ENCODE results near the gene MGST2.

The MGST2 gene

DNA sequence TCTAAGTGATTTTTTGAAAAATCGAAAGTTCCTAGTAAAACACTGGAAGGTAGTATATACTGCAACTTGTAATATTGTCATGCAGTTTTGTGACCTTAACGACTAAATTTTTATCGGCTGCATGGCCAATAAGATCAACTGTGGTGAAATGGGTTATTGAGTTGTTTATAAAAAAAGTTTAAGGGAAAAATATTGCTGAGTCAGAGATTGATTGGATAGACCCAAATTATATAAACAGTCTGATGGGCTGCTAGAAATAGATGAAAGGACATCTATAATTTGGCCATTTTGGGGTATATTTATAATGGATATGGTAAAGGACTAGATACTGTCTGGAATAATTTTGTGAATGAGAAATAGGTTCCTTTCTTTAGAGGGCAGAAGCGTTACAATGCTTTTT is 56.2 kb downstream of the MGST2 start:
- Histone ChIP-seq H3K9me3 (ENCODE audit: control insufficient read depth, low read length) (no peaks in the 10 kb centered on the region), H3K9ac (ENCODE audit: low read length) (no peak overlapping the region), H3K27me3 (ENCODE audit: control insufficient read depth, insufficient read depth, low read length) (no peaks in the 10 kb centered on the region), H3K4me3 (ENCODE audit: low read length) (no peak overlapping the region), H3K4me1 (ENCODE audit: control insufficient read depth, insufficient read depth, low read length) (no peaks in the 10 kb centered on the region), H3K36me3 (ENCODE audit: control insufficient read depth, insufficient read depth, low read length) (no peaks in the 10 kb centered on the region)

DNA sequence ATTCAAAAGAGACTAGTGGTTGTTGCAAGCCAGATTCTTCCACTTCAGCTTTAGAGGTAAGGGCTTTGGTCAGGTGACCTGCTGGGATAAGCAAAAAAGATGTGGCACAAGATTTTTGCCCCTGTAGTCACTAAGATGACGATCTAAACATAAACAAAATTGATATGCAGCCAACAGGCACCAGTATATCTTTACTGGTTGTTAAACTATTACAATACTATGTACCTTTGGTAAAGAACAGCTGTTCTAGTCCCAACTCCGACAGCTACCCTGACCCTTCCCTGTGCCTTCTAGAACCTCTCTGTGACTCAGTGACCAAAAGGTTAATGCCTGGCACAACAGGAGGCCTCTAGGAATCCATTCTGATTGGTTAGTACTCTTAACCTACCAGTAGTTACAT is 59.6 kb downstream of the MGST2 start:
- Histone ChIP-seq H3K9me3 (ENCODE audit: control insufficient read depth, low read length) (no peaks in the 10 kb centered on the region), H3K9ac (ENCODE audit: low read length) (no peak overlapping the region), H3K36me3 (ENCODE audit: control insufficient read depth, insufficient read depth, low read length) (no peaks in the 10 kb centered on the region), H3K4me1 (ENCODE audit: control insufficient read depth, insufficient read depth, low read length) (peaks cover 14% of the 10 kb centered on the region), H3K4me3 (ENCODE audit: low read length) (no peak overlapping the region), H3K27me3 (ENCODE audit: control insufficient read depth, insufficient read depth, low read length) (no peaks in the 10 kb centered on the region)

DNA sequence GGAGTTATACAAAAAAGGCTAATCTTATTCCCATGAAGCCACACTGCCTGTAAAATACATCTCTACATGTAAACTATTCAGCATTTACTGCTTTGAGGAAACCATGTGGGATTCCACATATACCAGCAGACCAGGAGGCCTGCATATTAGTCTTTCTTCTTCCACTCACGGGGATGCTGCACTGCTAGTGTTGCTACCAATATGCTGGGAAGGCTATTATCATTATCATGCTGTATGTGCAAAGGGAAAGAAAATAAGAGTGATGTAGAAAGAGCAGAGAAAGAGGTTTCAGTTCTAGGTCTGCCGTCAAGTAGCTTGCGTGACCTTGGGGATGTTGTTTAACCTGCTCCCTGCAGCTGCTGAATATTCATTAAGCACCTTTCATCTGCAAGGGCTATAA is 61.0 kb downstream of the MGST2 start:
- Histone ChIP-seq H3K4me3 (ENCODE audit: low read length) (no peak overlapping the region), H3K27me3 (ENCODE audit: control insufficient read depth, insufficient read depth, low read length) (no peaks in the 10 kb centered on the region), H3K9ac (ENCODE audit: low read length) (no peak overlapping the region), H3K4me1 (ENCODE audit: control insufficient read depth, insufficient read depth, low read length) (peaks cover 14% of the 10 kb centered on the region), H3K36me3 (ENCODE audit: control insufficient read depth, insufficient read depth, low read length) (no peaks in the 10 kb centered on the region), H3K9me3 (ENCODE audit: control insufficient read depth, low read length) (no peaks in the 10 kb centered on the region)

DNA sequence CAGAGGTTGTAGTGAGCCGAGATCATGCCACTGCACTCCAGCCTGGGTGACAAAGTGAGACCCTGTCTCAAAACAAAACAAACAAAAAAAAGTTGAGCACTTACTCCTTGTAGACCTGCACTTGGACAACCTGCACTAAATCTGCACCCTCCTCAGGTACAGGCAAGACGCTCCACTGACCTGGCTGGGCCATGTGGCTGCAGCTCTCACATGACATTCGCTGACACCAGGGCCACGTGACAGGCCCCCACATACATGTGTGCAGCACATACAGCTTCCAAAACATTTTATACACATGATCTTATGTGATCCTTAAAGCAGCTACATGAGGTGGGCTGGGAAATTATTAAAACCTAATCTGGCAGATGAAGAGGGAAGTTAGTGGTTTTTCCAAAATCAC is 62.5 kb downstream of the MGST2 start:
- no peaks in the 10 kb centered on the region for H3K36me3 ChIP-seq (ENCODE audit: control insufficient read depth, insufficient read depth, low read length)
- no peaks in the 10 kb centered on the region for H3K9me3 ChIP-seq (ENCODE audit: control insufficient read depth, low read length)

DNA sequence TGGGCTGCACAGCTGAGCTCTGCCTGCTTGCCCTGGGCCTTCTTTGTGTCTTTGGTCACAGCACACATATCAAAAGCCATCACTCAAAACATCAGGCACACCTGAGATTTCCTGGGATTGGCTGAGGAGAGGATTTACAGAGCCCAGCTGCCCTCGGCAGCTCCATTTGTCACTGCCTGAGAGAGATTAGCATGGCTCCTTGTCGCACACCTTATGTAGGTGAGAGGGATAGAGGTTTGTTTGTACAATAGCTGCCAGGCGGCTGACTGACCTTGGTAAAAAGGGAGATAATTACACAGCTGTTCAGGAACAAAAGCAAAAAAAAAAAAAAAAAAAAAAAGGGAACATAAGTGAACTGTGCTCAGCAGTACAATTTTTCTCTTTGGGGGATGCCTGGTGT is 63.2 kb downstream of the MGST2 start:
- Histone ChIP-seq H3K36me3 (ENCODE audit: control insufficient read depth, insufficient read depth, low read length) (no peaks in the 10 kb centered on the region), H3K9ac (ENCODE audit: low read length) (no peak overlapping the region), H3K27me3 (ENCODE audit: control insufficient read depth, insufficient read depth, low read length) (no peaks in the 10 kb centered on the region), H3K4me3 (ENCODE audit: low read length) (no peak overlapping the region), H3K9me3 (ENCODE audit: control insufficient read depth, low read length) (no peaks in the 10 kb centered on the region), H3K4me1 (ENCODE audit: control insufficient read depth, insufficient read depth, low read length) (peaks cover 14% of the 10 kb centered on the region)

More for the DNA sequence above, 62.5 kb downstream of the MGST2 start:
- H3K27me3 ChIP-seq (ENCODE audit: control insufficient read depth, insufficient read depth, low read length), result no peaks in the 10 kb centered on the region
- H3K4me3 ChIP-seq (ENCODE audit: low read length), result no peak overlapping the region
- no peak overlapping the region for H3K9ac ChIP-seq (ENCODE audit: low read length)
- peaks cover 14% of the 10 kb centered on the region for H3K4me1 ChIP-seq (ENCODE audit: control insufficient read depth, insufficient read depth, low read length)

DNA sequence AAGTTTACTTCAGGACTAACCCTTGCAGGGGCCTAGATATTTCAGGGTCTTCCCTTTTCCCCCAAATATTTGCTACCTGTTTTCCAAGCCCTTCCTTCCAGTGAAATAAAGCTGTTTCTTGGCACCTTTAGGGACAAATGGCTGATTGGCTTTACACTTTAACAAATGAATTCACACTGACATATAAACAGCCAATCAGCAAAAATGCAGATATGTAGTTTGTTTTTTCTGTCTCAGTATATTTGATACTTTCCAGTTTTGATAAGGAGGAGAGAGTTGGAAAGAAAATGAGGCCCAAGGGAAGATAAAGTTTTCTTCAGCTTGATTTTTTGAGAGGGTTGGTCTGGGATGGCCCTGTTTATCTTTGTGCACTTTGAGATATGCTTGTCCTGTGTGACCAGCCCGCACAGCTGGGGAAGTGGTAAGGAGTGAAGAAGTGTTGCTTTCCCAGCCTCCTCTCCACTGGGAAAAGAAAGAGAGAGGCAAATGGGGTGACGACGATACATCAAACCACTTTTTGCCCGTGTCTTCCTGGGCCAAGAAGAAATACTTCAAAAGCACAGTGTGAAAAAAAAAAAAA is 67.5 kb downstream of the MGST2 start:
- no peak overlapping the region for H3K4me3 ChIP-seq (ENCODE audit: low read length)
- H3K4me1 ChIP-seq (ENCODE audit: control insufficient read depth, insufficient read depth, low read length), result peaks cover 20% of the 10 kb centered on the region
- H3K9ac ChIP-seq (ENCODE audit: low read length), result no peak overlapping the region
- no peaks in the 10 kb centered on the region for H3K9me3 ChIP-seq (ENCODE audit: control insufficient read depth, low read length)
- H3K36me3 ChIP-seq (ENCODE audit: control insufficient read depth, insufficient read depth, low read length), result no peaks in the 10 kb centered on the region
- no peaks in the 10 kb centered on the region for H3K27me3 ChIP-seq (ENCODE audit: control insufficient read depth, insufficient read depth, low read length)

DNA sequence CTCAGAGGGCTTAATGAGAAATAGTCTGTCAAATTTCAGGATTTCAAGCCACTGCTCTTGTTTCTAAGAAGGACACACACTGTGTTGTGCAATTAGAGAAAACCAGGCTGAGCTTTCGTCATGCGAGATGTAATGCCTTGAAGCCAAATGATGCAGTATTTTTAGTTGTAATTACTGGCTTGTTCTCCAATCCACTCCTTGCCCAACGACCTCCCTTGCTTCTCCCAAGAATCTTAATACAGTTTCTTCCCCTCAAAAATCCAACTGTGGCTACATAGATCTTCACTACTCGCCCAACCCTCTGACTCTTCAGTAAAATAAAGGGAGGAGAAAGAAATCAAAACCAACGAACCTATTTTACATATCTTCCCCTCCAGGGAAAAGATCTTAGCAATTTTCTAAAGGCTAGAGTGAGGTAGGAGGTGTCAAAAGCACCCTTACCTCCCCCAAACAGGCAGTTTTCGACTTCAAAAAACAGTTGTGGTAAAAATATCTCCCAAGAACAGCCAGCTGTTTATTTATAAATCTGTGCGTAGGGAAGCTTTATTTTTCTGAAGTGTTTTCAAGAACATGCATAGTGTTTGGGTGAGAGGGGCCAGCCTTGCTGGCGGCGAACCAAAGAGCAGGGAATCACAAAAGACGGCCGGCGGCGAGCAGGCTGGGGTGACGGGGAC is 68.7 kb downstream of the MGST2 start:
- H3K9me3 ChIP-seq (ENCODE audit: control insufficient read depth, low read length), result no peaks in the 10 kb centered on the region
- no peaks in the 10 kb centered on the region for H3K27me3 ChIP-seq (ENCODE audit: control insufficient read depth, insufficient read depth, low read length)
- H3K36me3 ChIP-seq (ENCODE audit: control insufficient read depth, insufficient read depth, low read length), result no peaks in the 10 kb centered on the region
- peak overlapping the region; percentile 51 for H3K9ac ChIP-seq (ENCODE audit: low read length)
- H3K4me1 ChIP-seq (ENCODE audit: control insufficient read depth, insufficient read depth, low read length), result peaks cover 10% of the 10 kb centered on the region
- H3K4me3 ChIP-seq (ENCODE audit: low read length), result peak overlapping the region; percentile 21

DNA sequence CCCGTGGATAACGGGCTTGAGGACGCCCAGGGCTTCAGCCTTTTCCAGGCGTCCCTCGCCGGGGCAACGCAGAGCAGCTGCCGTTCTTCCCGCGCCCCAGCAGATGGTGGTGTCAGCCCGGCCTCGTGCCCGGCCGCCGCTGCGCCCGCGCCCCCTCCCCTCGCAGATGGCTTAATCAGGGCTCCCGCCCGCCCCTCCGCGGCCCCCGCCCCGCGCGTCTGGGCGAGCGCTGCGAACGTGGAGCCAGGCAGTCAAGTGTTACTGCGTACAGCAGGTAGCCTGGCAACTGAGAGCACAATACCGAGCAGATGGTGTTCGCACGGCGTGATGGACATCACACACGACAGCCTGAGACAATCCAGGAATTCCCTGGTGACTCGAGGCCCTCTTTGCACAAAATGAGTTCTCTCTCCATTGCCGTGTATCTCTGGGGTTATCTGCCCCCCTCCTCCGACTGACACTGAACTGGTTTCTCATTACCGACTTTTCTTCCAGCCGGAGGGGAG is 69.3 kb downstream of the MGST2 start:
- Histone ChIP-seq H3K4me3 (ENCODE audit: low read length) (peak overlapping the region; percentile 21), H3K9me3 (ENCODE audit: control insufficient read depth, low read length) (no peaks in the 10 kb centered on the region), H3K36me3 (ENCODE audit: control insufficient read depth, insufficient read depth, low read length) (no peaks in the 10 kb centered on the region), H3K9ac (ENCODE audit: low read length) (peak overlapping the region; percentile 51), H3K4me1 (ENCODE audit: control insufficient read depth, insufficient read depth, low read length) (peaks cover 8% of the 10 kb centered on the region), H3K27me3 (ENCODE audit: control insufficient read depth, insufficient read depth, low read length) (no peaks in the 10 kb centered on the region)

DNA sequence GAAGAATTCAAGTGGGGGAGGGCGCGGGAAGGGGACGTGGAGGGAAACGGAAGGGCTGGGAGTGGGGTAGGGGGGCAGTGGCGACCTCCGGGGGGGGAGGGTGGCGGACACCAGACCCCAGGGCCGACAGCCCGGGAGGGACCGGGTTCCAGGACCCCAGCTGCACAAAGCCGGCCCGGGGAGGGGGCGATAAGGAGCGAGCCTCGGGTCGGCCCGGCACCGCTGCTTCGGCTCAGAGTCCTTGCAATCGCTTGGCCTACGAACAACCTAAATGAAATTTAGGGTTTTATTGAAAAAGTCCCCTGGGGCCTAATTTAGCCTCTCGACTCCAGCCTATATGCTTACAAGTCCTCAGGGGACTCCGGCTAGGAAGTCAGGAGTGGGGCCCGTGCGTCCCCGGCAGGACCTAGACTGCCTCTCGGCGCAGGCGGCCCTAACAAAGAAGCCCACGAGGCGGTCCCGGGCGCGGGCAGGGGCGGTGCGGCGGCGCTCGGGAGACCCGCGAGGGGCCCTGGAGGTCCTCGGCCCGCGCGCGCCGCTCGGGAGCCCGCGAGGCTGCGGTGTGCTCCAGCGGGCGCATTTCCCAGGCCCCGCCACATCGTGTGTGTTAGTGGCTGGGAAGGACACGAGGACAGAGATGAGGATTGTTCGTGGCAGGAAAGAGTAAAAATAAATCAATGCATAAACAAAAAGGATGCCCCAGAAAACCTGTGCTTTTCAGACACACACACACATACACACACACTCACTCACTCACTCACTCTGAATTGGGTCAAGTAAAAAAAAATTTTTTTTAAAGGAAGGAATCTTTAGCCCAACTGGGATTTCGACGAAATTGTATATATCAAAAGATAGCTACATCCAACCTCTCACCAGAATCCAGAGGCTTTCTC is 70.0 kb downstream of the MGST2 start:
- Histone ChIP-seq H3K9ac (ENCODE audit: low read length) (peak overlapping the region; percentile 51), H3K4me3 (ENCODE audit: low read length) (no peak overlapping the region), H3K9me3 (ENCODE audit: control insufficient read depth, low read length) (no peaks in the 10 kb centered on the region), H3K4me1 (ENCODE audit: control insufficient read depth, insufficient read depth, low read length) (peaks cover 15% of the 10 kb centered on the region), H3K27me3 (ENCODE audit: control insufficient read depth, insufficient read depth, low read length) (no peaks in the 10 kb centered on the region), H3K36me3 (ENCODE audit: control insufficient read depth, insufficient read depth, low read length) (no peaks in the 10 kb centered on the region)

DNA sequence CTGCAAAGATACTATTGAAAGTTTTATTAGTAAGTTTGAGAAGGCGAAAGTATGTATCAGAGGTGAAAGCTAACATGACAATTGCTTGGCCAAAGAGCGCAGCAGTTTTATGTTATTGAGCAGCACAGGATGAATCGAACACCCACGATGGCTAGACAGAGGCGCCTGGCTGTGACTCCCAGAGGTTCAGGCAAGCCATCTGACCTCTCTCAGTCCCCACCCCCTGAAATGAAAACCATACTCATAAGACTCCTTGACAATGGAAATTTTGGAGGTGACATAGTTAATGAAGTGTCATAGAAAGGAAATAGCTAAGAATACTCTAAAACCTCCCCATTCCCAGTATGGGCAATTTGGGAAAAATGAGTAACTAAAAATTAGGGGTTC is 70.6 kb downstream of the MGST2 start:
- Histone ChIP-seq H3K9ac (ENCODE audit: low read length) (no peak overlapping the region), H3K9me3 (ENCODE audit: control insufficient read depth, low read length) (no peaks in the 10 kb centered on the region), H3K4me3 (ENCODE audit: low read length) (no peak overlapping the region), H3K4me1 (ENCODE audit: control insufficient read depth, insufficient read depth, low read length) (peaks cover 21% of the 10 kb centered on the region), H3K27me3 (ENCODE audit: control insufficient read depth, insufficient read depth, low read length) (no peaks in the 10 kb centered on the region), H3K36me3 (ENCODE audit: control insufficient read depth, insufficient read depth, low read length) (no peaks in the 10 kb centered on the region)

DNA sequence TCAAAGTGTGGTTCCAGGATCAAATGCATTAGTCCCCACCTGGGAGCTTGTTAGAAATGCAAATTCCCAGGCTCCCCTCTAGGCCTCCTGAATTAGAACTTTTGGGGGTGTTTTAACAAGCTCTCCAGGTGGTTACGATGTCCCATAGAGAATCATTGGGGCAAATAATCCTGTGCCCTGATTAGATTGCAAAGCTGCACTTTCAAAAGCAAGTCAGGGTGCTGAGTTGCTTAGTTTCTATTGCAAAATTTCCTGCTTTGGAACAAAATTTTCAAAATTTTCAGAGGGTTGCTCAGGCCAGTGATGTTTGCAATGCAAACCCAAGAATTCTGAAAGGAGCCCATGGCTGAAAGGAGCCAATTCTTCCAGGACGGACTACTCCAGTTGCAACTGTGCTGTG is 71.0 kb downstream of the MGST2 start:
- no peak overlapping the region for H3K4me3 ChIP-seq (ENCODE audit: low read length)
- H3K4me1 ChIP-seq (ENCODE audit: control insufficient read depth, insufficient read depth, low read length), result peaks cover 24% of the 10 kb centered on the region
- no peaks in the 10 kb centered on the region for H3K9me3 ChIP-seq (ENCODE audit: control insufficient read depth, low read length)
- no peak overlapping the region for H3K9ac ChIP-seq (ENCODE audit: low read length)
- no peaks in the 10 kb centered on the region for H3K27me3 ChIP-seq (ENCODE audit: control insufficient read depth, insufficient read depth, low read length)
- H3K36me3 ChIP-seq (ENCODE audit: control insufficient read depth, insufficient read depth, low read length), result no peaks in the 10 kb centered on the region

Measured in mucosa of stomach (tissue), 1 donor.